GM10248 (cell line): Measurements from ENCODE around the gene GALNTL6.

Experiments used
- CTCF ChIA-PET: fragments of 300-600 bp; sonication (Branson Sonifier 250); formaldehyde crosslinking; extraction: SDS; loops from one replicate; lab custom pipeline; 2021; ENCODE audit warnings: antibody characterized with exemption; lab: Yijun Ruan, JAX
- POLR2A ChIA-PET: fragments of 350-650 bp; sonication (Branson Sonifier 250); formaldehyde crosslinking; extraction: SDS; loops from one replicate; lab custom pipeline; 2020; ENCODE audit warnings: antibody characterized with exemption; lab: Yijun Ruan, JAX
- DNase-seq: peaks from one replicate; pipeline ENCODE4 v3.0.0; 2012; ENCODE audit errors: extremely low spot score
- TF ChIP-seq, protein P1 (sequence below): IDR thresholded peaks from 2 replicates; pipeline ENCODE4 v1.5.1; 2012; ENCODE audit warnings: mild to moderate bottlenecking, low read depth; ENCODE audit errors: extremely low read depth, missing control alignments, control extremely low read depth

GALNTL6 gene

DNA sequence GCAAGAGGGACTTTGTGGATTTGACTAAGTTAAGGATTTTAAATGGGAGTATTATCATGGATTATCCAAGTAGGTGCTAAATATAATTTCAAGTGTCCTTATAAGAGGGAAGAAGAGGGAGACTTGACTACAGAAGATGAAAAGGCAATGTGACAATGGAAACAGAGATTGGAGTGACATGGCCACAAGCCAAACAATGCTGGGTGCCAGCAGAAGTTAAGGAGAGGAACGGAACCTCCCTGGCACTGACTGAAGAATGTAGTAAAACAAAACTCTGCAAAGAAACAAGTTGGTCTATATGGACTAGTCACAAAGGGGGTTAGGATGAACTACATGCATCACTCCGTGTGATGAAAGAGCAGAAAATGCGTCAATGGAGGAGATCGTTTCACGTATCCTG is 959.6 kb downstream of the GALNTL6 start:
- CTCF ChIA-PET: no interaction called here
- POLR2A ChIA-PET: no interaction called here
- DNase-seq: no peak
- TF ChIP-seq, protein P1, sequence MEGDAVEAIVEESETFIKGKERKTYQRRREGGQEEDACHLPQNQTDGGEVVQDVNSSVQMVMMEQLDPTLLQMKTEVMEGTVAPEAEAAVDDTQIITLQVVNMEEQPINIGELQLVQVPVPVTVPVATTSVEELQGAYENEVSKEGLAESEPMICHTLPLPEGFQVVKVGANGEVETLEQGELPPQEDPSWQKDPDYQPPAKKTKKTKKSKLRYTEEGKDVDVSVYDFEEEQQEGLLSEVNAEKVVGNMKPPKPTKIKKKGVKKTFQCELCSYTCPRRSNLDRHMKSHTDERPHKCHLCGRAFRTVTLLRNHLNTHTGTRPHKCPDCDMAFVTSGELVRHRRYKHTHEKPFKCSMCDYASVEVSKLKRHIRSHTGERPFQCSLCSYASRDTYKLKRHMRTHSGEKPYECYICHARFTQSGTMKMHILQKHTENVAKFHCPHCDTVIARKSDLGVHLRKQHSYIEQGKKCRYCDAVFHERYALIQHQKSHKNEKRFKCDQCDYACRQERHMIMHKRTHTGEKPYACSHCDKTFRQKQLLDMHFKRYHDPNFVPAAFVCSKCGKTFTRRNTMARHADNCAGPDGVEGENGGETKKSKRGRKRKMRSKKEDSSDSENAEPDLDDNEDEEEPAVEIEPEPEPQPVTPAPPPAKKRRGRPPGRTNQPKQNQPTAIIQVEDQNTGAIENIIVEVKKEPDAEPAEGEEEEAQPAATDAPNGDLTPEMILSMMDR: no peak

DNA sequence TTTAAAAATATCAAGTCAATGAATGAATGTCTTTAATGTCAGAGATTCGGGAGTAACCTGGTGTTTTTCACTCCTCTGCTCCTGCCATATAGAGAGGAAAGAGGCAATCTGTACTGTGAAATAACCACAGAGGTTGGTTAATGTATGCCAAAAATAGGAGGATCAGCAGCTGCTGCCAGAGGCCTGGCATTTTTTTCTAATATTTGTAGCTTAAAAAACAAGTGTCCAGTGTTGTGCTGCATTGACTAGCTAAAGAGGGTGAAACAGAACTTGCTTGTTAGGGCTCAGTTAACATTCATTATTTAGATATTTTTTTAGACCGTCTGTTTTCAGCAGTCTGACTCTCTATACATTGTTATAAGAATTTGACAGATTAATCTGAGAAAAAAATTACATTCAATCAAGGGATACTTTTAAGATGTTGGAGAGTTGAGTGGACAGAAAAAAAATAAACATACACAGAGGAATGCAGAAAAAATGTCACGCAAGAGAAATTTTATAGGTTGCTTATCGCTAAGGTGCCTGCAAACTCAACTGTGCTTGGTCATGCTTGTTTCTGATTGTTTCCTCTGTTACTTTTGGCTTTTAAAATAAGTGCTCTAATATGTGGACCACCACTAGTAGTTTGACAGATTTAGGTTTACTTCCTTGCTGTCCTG is 963.1 kb downstream of the GALNTL6 start:
- POLR2A ChIA-PET: no interaction called here
- DNase-seq: no peak
- TF ChIP-seq, protein P1: no peak
- CTCF ChIA-PET: no interaction called here

DNA sequence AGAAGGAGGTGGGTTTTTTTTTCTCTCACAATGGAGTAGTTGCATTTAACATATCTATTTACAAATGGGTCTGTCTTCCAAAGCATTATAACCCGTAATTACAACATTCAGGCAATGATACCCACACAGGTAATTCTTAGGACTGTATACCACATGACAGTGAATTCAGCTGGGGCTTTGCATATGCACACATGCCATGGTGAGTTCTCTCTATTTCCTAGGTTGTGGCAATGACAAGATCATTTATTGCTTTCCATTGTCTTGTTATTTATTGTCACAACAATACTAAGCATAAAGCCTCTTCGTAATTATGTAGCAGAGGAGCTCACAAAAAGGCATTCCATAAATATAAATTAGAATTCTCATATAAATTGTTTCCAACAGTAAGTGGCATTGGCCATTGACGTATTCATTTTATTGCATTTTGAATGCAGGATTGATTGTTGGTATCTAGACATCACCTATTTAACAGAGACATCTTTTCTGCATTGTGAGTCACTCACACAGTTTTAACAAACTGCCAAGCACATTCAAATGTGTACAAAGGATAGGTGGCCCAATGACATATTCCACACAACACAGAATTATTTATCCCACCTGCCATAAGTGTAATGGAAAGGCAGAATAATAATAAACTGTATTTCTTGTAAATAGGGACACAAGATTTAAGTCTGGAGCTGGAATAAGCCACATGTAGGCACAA is 964.7 kb downstream of the GALNTL6 start:
- DNase-seq: no peak
- ChIA-PET CTCF (interaction anchor here (1.3 to 1.5 kb wide), 2 partner anchors 21 to 32 kb away, joined by 3 read pairs; no protein-coding TSS in a partner anchor), POLR2A (no interaction called here)
- TF ChIP-seq, protein P1: no peak

DNA sequence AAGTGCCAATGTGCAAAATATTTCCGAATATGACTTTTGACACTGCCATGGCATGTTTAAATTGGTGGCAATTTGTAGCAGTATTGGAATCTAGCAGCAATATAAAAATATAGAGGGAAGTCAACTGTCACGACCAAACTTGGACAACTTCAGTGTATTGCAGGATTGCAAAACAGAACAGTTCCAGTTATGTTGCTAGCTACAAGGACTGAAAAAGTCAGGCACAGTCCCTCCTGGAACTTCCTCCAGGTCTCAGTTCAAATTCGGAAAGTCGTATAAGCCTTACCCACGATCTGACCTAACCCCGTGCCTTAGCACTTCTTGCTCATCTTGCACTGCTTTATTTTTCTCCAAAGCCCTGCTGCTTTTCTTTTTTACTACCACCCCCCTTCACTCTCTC is 965.4 kb downstream of the GALNTL6 start:
- DNase-seq: no peak
- TF ChIP-seq, protein P1: no peak
- POLR2A ChIA-PET: no interaction called here
- CTCF ChIA-PET: interaction anchor here (1.5 kb wide), 1 partner anchor 33 kb away, joined by 3 read pairs; no protein-coding TSS in a partner anchor

DNA sequence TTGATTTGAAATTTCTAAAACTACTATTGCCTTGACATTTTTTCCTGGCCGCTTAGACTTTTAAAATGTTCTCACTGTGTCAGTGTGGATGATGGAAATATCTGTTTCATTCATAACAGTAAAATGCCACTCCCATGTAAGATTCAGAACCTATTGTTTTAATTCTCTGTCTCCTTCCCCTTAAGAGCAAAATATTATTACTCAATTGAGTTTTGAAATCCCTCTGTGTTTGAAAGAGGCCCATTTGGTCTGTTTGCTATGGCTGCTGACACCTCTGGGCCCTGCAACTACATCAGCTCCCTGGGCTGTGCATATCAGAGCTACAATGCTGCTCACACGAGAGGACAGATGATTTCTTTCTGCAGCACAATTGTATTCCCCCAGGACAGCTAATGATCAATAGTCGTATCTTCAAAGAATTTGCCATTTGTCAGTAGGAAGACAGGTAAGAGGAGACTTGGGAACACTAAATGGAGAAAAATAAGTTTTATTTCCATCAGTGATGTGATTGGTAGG is 967.4 kb downstream of the GALNTL6 start:
- DNase-seq: no peak
- TF ChIP-seq, protein P1: no peak
- POLR2A ChIA-PET: no interaction called here
- CTCF ChIA-PET: interaction anchor here (1.5 kb wide), 1 partner anchor 9 kb away, joined by 4 read pairs; no protein-coding TSS in a partner anchor

DNA sequence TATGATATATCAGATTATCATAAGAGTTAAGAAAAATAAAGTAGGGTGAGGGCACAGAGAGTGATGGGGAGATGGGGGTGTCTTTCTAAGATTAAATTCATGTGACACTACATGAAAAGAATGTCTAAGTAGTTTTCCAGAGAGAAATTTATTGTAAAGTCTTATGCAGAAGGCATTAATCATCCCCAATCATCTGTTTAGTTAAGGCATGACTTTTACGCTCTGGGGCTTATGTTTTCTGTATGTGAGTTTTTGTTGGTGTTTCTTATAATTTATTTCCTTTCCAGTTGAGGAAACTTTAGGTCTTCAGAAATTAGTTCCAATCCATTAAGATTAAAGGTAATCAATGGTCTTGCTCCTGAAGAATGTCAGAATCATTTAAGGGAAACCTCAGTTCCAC is 972.4 kb downstream of the GALNTL6 start:
- DNase-seq: no peak
- CTCF ChIA-PET: no interaction called here
- POLR2A ChIA-PET: no interaction called here
- TF ChIP-seq, protein P1: no peak
